D721Med (cell line): ENCODE results near the gene H3-3A.

Experiments
- DNase-seq: peaks from one replicate; pipeline ENCODE4 v3.0.0; 2011; ENCODE audit warnings: low spot score; ENCODE audit not compliant: insufficient read length
- FAIRE-seq: peaks from 2 replicates; lab custom pipeline; 2011; peaks lifted over from hg19 to GRCh38; lab: Jason Lieb, UNC
- TF ChIP-seq, protein P1 (sequence below): IDR thresholded peaks from 2 replicates; pipeline ENCODE4 v1.5.1; 2012; ENCODE audit warnings: mild to moderate bottlenecking, control low read depth; ENCODE audit not compliant: insufficient read depth; ENCODE audit errors: missing control alignments

Gene H3-3A

DNA sequence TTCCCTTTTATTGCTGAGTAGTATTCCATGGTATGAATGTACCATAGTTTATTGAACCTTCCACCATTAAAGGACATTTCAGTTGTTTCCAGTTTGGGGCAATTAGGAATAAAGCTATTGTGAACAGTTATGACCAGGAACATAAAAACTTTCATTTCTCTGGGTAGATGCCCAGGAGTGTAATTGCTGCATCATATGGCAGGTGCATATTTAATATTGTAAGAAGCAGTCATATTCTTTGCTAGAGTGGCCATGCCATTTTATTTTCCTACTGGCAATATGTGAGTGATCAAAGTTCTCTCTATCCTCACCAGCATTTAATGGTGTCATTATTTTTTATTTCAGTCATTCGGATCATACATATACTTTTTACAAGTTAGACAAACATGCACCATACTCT lies 23.9 kb upstream of the H3-3A start:
- DNase-seq (no peak), FAIRE-seq (no peak)
- TF ChIP-seq, protein P1, sequence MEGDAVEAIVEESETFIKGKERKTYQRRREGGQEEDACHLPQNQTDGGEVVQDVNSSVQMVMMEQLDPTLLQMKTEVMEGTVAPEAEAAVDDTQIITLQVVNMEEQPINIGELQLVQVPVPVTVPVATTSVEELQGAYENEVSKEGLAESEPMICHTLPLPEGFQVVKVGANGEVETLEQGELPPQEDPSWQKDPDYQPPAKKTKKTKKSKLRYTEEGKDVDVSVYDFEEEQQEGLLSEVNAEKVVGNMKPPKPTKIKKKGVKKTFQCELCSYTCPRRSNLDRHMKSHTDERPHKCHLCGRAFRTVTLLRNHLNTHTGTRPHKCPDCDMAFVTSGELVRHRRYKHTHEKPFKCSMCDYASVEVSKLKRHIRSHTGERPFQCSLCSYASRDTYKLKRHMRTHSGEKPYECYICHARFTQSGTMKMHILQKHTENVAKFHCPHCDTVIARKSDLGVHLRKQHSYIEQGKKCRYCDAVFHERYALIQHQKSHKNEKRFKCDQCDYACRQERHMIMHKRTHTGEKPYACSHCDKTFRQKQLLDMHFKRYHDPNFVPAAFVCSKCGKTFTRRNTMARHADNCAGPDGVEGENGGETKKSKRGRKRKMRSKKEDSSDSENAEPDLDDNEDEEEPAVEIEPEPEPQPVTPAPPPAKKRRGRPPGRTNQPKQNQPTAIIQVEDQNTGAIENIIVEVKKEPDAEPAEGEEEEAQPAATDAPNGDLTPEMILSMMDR = no peak

DNA sequence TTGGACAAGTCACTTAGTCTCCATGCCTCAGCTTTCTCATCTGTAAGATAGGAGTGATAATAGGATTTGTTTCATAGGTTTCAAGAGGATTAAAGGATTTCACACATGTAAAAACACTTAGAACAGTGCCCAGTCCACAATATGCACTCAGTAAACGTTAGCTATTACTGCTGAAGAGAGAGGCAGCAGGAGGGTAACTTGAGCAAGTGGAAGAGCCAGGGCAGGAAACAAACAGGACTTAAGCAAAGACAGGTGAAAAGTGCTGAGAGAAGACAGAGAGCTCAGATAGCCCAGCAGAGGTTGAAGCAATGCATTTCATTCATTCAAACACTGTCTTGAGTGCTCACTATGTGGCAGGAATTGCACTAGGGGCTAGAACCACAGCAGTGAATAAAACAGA lies 21.1 kb upstream of the H3-3A start:
- DNase-seq (no peak), FAIRE-seq (peak; percentile 96)
- TF ChIP-seq, protein P1 = no peak

DNA sequence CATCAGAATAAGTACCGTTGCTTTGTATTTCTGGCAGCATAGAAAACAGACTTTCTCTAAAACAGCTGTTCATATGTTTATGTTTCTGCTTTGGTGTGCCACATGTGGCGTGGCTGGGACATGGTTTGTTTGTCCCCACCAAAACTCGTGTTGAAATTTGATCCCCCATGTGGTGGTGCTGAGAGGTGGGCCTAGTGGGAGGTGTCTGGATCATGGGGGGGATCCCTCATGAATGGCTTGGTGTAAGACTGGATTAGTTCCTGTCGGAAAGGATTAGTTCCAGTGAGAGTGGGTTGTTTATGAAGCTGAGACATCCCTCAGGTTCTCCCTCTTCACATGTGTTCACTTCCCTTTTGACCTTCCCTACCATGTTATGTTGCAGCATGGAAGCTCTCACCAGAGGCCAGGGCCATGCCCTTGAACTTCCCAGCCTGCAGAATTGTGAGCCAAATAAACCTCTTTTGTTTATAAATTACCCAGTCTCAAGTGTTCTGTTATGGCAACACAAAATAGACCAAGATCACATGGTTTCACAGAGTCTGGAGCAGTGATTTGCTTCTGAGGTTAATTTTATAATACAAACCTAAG lies 17.9 kb upstream of the H3-3A start:
- no peak for DNase-seq
- peak; percentile 81 for FAIRE-seq
- TF ChIP-seq, protein P1 = no peak

DNA sequence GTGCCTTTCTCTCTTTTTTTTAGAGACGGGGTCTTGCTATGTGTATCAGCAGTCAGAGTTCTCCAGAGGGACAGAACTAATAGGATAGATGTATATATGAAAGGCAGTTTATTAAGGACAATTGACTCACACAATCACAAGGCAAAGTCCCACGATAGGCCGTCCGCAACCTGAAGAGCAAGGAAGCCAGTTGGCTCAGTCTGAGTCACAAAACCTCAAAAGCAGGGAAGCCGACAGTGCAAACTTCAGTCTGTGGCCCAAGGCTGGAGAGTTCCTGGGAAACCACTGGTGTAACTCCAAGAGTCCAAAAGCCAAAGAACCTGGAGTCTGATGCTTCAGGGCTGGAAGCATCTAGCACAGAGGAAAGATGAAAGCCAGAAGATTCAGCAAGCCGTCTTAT lies 16.3 kb upstream of the H3-3A start:
- FAIRE-seq (no peak), DNase-seq (no peak)
- TF ChIP-seq, protein P1 = no peak

DNA sequence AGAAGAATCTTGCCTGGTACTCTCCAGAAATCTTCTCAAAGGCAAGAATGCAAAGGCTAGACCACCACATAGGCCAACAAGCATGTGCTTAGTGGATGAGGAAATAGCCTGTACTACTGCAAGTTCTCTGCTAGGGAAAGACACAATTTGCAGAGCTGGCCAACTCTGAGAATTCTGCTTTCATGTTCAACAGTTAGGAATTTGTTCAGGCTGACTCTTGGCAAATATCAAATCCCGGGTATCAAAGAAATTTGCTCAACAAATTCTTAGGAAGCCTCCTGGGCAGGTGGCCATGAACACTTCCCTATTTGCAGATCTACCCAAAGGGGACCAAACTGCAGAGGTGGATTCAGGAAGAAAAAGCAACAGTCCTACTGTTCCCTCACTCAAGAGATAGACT lies 15.0 kb upstream of the H3-3A start:
- no peak for DNase-seq
- TF ChIP-seq, protein P1 = no peak
- no peak for FAIRE-seq

DNA sequence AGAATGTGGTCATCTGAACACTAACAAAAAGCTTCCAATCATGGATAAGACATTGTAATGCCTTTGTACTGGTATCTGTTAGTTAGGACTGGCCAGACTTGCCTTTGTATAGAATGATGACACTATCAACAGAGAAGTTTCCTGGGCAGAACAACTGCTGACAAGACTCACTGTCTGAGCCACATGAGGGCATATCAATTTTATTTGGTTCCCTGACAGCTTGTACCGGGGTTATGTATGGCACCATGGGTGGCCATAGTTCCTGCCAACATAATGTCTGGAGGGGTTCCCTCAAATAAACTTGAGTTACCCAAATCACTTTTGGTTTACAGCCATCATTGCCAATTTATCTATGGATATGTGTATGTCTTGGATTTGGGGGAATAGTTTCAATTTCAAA lies 13.6 kb upstream of the H3-3A start:
- TF ChIP-seq, protein P1 = no peak
- DNase-seq = no peak
- no peak for FAIRE-seq

DNA sequence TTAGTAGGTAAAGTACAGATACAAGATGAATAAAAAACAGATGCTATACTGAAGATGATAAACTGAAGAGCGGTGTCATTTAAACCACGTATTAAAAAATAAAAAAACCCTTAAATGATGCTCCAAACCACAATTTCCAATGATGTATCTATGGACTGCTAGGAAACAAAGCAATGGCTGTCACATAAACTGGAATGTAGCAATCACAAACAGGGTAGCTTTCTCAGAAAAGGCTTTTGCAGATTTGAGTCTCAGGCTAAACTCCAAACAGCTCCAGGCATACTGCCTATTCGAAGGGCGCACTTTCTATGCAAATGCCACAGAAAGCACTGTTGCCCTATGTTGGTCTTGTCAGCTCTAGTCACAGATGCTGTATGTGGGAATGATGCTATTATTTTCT lies 12.4 kb upstream of the H3-3A start:
- DNase-seq = no peak
- TF ChIP-seq, protein P1 = no peak
- FAIRE-seq = no peak
